Lower leg skin (tissue), 3 donors: Measurements from ENCODE around the gene EPHB2.

Experiments used
- CTCF ChIP-seq, 3 donors: fragments of 450-650 bp; IDR thresholded peaks; one replicate each; pipeline ENCODE4 v1.5.1; 2016; ENCODE audit warnings: antibody characterized with exemption in 3 of 3, mild to moderate bottlenecking in 3 of 3, moderate library complexity in 2 of 3
- POLR2A ChIP-seq, 2 donors: fragments of 450-650 bp; IDR thresholded peaks; one replicate each; pipeline ENCODE4 v1.6.1; 2016 to 2017; ENCODE audit warnings: antibody characterized with exemption in 2 of 2, mild to moderate bottlenecking in 1 of 2, moderate library complexity in 1 of 2

- no peak for TF ChIP-seq POLR2A (IDR thresholded peaks at IDR 0.05)
- no peak for TF ChIP-seq CTCF (IDR thresholded peaks at IDR 0.05)
These were observed 1.4 kb upstream of the EPHB2 start for GRCh38 chr1:22709227-22709626.
